8988T (cell line): ENCODE data around the gene LRRC70.

Experiments used
- DNase-seq: peaks from one replicate; pipeline ENCODE4 v3.0.0; 2011

LRRC70 gene

DNA sequence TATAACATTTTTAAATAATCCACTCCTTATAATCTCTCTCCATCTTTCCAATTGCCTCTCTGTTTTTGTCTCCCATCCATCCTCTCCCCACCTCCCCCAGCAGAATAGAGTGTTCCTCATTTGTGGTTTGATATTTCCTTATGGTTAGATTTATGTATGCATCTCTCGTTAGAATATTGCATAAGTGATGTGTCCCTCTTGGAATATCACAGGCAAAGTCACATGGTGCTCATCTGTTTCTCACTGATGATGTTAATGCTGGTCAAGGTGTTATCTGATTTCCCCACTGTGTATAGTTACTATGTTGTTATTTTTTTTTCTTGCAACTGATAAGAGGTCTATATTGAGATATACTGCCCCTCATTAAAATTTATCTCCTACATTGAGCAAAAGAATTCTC, 3.1 kb upstream of the LRRC70 start:
- no peak for DNase-seq

DNA sequence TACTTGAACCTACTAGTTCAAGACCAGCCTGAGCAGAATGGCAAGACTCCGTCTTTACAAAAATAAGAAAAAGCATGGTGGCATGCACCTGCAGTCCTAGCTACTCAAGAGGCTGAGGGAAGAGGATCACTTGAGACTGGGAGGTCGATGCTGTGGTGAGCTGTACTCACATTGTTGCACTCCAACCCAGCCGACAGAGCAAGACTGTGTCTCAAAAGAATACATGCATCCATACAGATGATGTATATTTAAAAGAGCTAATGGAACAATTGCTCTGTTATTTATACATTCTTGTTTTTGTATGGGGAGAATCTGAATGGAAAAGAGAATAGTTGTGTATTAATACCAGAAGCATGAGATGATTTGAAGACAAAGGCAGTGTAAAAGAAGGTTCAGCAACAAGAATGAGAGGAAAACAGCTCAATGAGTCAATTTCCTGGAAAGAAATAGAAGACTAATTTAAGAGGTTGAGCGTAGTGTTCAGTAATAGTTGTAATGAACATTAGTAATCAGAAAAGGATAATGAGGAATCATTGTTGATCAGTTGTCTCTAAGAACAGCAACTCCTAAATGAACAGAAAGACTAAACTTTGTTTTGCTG, 1.9 kb upstream of the LRRC70 start:
- DNase-seq = no peak

GRCh38 chr5:62577488-62577887, 1.1 kb upstream of the LRRC70 start:
- DNase-seq = no peak

GRCh38 chr5:62579761-62580160, 1.1 kb downstream of the LRRC70 start:
- no peak for DNase-seq

GRCh38 chr5:62581836-62582597, 3.4 kb downstream of the LRRC70 start:
- no peak for DNase-seq

DNA sequence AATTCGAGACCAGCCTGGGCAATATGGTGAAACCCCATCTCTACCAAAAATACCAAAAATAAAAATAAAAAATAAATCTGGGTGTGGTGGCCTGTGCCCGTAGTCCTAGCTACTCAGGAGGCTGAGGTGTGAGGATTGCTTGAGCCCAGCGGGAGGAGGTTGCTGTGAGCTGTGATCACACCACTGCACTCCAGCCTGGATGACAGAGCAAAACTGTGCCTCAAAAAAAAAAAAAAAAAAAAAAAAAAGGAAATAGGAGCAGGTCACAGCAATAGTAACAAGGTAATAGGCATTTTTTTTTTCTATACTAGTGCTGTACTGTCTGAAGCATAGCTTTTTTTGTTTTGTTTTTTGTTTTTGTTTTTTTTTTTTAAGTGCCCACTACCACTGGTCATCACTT, 5.8 kb downstream of the LRRC70 start:
- no peak for DNase-seq

GRCh38 chr5:62585306-62585705, 6.7 kb downstream of the LRRC70 start:
- DNase-seq = no peak

GRCh38 chr5:62585751-62586150, 7.1 kb downstream of the LRRC70 start:
- no peak for DNase-seq

DNA sequence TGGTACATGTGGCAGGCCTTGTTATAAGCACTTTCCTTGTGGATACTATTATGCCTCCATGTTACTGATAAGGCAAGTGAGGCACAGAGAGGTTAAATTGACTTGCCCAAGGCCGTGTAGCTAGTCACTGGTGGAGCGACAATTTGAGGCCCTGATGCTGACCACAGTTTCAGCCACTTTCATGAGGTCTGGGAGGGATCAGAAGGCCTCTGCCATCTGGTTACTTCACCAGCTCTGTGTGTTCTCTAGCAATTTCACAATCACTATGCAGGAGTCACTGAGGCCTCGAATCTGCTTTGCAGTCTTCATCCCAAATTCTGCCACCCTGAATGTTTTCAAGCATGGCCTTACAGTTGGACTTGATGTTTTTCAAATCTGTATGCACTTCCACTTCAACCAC, 9.1 kb downstream of the LRRC70 start:
- no peak for DNase-seq

DNA sequence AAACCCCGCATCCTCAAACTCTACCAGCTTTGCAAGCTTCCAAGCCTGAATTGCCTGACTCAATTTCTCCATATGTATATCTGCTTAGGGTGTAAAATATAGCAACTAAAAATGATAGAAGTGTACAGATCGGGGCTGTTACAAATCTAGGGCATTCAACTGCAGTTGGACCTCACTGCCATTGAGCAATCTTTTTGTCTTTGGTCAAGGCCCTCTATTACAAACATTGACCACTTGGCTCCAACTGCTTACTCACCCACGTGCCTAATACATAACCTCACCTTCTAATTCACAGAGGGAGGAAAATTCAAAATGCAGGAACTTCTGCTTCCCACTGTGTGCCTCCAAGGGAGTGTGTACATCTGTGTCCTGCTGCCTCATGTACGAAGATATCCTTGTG, 10.0 kb downstream of the LRRC70 start:
- DNase-seq = no peak

GRCh38 chr5:62589504-62589903, 10.9 kb downstream of the LRRC70 start:
- no peak for DNase-seq

DNA sequence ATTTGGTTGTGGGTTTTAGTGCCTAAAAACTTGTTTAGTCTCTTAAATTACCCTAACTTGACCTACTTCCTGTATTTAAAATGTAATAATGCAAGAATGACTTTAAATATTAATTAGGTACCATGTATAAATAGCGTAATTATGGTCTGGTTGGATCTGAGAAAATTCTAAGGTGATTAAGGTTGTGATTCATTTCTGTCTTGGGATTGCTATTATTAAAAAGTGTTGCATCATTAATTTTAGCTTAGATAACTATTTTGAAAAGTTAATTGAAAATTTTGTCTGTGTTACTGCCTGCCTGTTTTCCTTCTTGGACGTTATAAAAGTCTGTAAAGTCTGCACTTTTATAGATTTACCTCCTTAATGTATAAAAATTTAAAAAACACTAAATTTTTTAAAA, 11.8 kb downstream of the LRRC70 start:
- no peak for DNase-seq

GRCh38 chr5:62592558-62592957, 13.9 kb downstream of the LRRC70 start:
- DNase-seq = no peak

GRCh38 chr5:62593331-62593730, 14.7 kb downstream of the LRRC70 start:
- DNase-seq = no peak

DNA sequence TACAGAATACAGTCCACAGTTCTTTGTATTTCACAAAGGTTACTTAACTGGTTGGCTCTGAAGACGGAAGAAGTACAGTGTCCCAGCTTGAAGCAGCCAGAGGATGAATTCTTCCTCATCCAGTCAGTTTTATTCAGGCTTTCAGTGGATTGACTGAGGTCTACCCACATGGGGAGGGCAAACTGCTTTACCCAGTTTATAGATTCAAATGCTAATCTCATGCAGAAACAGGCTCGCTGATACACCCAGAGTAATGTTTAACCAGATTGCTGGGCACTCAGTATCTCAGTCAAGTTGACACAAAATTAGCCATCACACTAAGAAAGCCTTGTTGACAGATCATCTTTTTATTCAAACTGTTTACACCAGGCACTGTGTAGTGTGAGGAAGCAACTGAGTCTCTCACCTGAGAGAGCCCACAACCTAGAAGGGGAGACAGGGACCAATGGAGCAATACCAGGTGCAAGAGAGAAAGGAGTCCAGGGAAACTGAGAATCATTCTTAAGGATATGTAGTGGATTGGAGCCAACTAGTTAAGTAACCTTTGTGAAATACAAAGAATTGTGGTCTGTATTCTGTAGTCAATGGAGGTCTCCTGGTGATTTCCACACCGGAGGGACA, 15.9 kb downstream of the LRRC70 start:
- no peak for DNase-seq

DNA sequence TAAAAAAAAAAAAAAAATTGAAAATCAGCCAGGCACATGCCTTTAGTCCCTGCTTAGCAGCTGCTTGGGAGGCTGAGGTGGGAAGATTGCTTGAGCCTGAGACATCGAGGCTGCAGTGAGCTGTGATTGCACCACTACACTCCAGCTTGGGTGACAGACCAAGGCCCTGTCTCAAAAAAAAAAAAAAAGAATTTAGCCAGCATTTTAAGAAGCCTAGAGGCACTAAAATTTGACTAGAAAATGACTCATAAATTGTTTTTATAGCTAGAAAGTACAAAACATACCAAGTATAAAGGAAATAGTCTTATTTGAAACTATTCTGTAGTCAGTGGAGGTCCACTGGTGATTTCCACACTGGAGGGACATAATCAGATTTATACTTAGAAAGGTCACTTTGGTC, 17.5 kb downstream of the LRRC70 start:
- DNase-seq = no peak

- no peak for DNase-seq
These were observed 18.1 kb downstream of the LRRC70 start for GRCh38 chr5:62596691-62597090.

GRCh38 chr5:62597314-62597713, 18.7 kb downstream of the LRRC70 start:
- no peak for DNase-seq

- no peak for DNase-seq
These were observed 22.1 kb downstream of the LRRC70 start for GRCh38 chr5:62600560-62601252.

GRCh38 chr5:62603934-62604333, 25.3 kb downstream of the LRRC70 start:
- no peak for DNase-seq

- no peak for DNase-seq
These were observed 27.0 kb downstream of the LRRC70 start for GRCh38 chr5:62605638-62606037.

DNA sequence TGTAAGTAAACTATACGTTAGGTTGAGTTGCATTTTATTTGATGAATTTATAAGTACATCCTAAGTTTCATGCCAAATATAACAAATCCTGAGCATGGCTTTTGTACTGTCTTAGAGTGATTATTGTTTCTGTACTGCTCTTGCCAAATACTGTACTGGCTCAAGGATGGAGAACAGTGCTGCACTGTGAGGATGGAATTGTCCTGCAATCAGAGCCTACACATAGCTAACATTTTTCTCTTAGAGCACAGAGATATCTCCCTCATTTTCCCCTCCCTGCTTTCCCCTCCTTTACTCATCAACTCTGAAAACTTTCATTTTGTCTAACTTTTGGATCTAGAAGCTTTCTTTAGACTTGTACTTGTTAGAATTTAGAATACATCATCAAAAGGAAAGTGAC, 28.3 kb downstream of the LRRC70 start:
- no peak for DNase-seq

- no peak for DNase-seq
These were observed 29.0 kb downstream of the LRRC70 start for GRCh38 chr5:62607615-62608014.
